ENCODE results near the gene BPIFA3.

GRCh38 chr20:33232486-33233072, 15.4 kb downstream of the BPIFA3 start:
- no peak for TF ChIP-seq POLR2A (IDR thresholded peaks at IDR 0.05)
- TF ChIP-seq CTCF (IDR thresholded peaks at IDR 0.05), result no peak
